A549 (cell line): ENCODE data around the gene PDLIM3.

ENCODE experiments used
- BHLHE40 ChIP-seq: IDR thresholded peaks from 2 replicates; pipeline ENCODE4 v1.6.1; 2012; ENCODE audit warnings: low read depth, low read length, inconsistent platforms
- CHD4 ChIP-seq: fragments of 200-600 bp; sonication (generic); IDR thresholded peaks from 2 replicates; pipeline ENCODE4 v1.6.1; 2016; ENCODE audit warnings: antibody characterized with exemption, mild to moderate bottlenecking, borderline replicate concordance
- EP300 ChIP-seq, 2 experiments: fragments of >200 bp; sonication (Bioruptor Twin); formaldehyde crosslinking; IDR thresholded peaks; 2 replicates in 1 of 2; 3 replicates in 1 of 2; pipeline ENCODE4 v1.6.1; 2016 to 2017
- JUN ChIP-seq, 2 experiments: fragments of >200 bp; sonication (Bioruptor Twin); formaldehyde crosslinking; IDR thresholded peaks; 2 replicates in 1 of 2; 3 replicates in 1 of 2; pipeline ENCODE4 v1.6.1; 2016 to 2017
- JUNB ChIP-seq: fragments of >200 bp; sonication (Bioruptor Twin); formaldehyde crosslinking; IDR thresholded peaks from 2 replicates; pipeline ENCODE4 v1.6.1; 2016
- KDM1A ChIP-seq: fragments of 200-600 bp; sonication (generic); IDR thresholded peaks from 2 replicates; pipeline ENCODE4 v1.6.1; 2016; ENCODE audit warnings: low read depth, mild to moderate bottlenecking
- MAFK ChIP-seq: fragments of 450-650 bp; IDR thresholded peaks from 2 replicates; pipeline ENCODE4 v1.6.1; 2014; ENCODE audit not compliant: partially characterized antibody
- POLR2A ChIP-seq: IDR thresholded peaks from 2 replicates; pipeline ENCODE4 v1.6.1; 2012; ENCODE audit warnings: mild to moderate bottlenecking, low read length
- ZFP36 ChIP-seq: fragments of 450-650 bp; IDR thresholded peaks from 2 replicates; pipeline ENCODE4 v1.6.1; 2014; ENCODE audit warnings: borderline replicate concordance; ENCODE audit not compliant: partially characterized antibody
- TF ChIP-seq, protein P1 (sequence below): fragments of >200 bp; sonication (Bioruptor Twin); formaldehyde crosslinking; IDR thresholded peaks from 3 replicates; pipeline ENCODE4 v1.5.1; 2016
- TF ChIP-seq, protein P2 (sequence below): fragments of >200 bp; sonication (Bioruptor Twin); formaldehyde crosslinking; IDR thresholded peaks from 2 replicates; pipeline ENCODE4 v1.6.1; 2016
- TF ChIP-seq, protein P3 (sequence below): fragments of 150-350 bp; IDR thresholded peaks from 2 replicates; pipeline ENCODE4 v1.6.1; 2014; ENCODE audit warnings: low read depth, mild to moderate bottlenecking, low read length
- TF ChIP-seq, protein P4 (sequence below): IDR thresholded peaks from 2 replicates; pipeline ENCODE4 v1.6.1; 2012
- TF ChIP-seq, protein P5 (sequence below): fragments of 200-600 bp; sonication (generic); IDR thresholded peaks from 2 replicates; pipeline ENCODE4 v1.6.1; 2016; ENCODE audit warnings: antibody characterized with exemption, mild to moderate bottlenecking, moderate library complexity

DNA sequence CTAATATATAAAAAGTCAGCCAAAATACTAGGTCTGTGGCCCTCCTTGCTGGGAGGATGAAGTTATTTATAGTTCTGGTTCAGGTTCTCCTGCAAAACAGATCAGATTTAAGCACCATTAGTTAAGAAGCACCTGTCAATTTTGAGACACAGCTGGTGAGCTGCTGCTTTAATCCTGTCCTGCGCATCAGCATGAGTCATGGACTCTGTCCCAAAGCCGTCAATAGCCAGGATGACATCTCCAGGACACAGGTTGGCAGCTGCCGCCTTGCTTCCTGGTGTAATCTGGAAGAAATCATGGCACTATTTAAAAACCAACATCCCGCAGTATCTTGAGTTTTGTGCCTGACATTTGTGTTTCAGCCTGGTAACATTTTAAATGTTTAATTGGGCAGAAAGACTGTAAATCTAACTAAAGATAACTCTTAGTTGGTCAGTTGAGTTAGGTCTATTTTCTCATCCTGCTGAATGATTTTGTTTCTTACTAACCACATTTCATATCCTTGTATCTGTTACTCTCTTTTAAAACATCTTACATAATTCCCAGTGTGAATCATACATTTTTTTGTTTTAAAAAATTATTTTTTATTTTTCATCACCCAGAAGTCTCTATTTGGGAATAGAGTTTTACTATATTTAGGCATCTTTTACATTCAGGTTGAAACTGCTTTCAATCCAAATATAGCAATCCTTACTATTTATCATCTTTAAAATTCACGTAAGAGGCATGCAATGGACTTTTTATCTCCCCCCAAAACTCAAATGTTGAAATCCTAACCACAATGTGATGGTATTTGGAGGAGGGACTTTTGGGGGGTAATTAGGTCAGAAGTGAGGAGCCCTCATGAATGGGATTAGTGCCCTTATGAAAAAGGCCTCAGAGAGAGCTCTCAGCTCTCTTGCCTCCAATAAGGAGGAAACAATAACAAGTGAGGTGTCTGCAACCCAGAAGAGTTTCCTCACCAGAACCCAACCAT, 10.1 kb downstream of the PDLIM3 start:
- TF ChIP-seq ZFP36 (no peak), POLR2A (no peak), KDM1A (no peak), JUN (IDR thresholded peaks at IDR 0.05) (no peak), MAFK (no peak), JUNB (no peak), EP300 (IDR thresholded peaks at IDR 0.05) (no peak), BHLHE40 (no peak), CHD4 (no peak)
- TF ChIP-seq, protein P1, sequence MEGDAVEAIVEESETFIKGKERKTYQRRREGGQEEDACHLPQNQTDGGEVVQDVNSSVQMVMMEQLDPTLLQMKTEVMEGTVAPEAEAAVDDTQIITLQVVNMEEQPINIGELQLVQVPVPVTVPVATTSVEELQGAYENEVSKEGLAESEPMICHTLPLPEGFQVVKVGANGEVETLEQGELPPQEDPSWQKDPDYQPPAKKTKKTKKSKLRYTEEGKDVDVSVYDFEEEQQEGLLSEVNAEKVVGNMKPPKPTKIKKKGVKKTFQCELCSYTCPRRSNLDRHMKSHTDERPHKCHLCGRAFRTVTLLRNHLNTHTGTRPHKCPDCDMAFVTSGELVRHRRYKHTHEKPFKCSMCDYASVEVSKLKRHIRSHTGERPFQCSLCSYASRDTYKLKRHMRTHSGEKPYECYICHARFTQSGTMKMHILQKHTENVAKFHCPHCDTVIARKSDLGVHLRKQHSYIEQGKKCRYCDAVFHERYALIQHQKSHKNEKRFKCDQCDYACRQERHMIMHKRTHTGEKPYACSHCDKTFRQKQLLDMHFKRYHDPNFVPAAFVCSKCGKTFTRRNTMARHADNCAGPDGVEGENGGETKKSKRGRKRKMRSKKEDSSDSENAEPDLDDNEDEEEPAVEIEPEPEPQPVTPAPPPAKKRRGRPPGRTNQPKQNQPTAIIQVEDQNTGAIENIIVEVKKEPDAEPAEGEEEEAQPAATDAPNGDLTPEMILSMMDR = no peak
- TF ChIP-seq, protein P2, sequence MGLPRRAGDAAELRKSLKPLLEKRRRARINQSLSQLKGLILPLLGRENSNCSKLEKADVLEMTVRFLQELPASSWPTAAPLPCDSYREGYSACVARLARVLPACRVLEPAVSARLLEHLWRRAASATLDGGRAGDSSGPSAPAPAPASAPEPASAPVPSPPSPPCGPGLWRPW = no peak
- TF ChIP-seq, protein P3, sequence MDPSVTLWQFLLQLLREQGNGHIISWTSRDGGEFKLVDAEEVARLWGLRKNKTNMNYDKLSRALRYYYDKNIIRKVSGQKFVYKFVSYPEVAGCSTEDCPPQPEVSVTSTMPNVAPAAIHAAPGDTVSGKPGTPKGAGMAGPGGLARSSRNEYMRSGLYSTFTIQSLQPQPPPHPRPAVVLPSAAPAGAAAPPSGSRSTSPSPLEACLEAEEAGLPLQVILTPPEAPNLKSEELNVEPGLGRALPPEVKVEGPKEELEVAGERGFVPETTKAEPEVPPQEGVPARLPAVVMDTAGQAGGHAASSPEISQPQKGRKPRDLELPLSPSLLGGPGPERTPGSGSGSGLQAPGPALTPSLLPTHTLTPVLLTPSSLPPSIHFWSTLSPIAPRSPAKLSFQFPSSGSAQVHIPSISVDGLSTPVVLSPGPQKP = no peak
- TF ChIP-seq, protein P4, sequence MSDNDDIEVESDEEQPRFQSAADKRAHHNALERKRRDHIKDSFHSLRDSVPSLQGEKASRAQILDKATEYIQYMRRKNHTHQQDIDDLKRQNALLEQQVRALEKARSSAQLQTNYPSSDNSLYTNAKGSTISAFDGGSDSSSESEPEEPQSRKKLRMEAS = no peak
- TF ChIP-seq, protein P5, sequence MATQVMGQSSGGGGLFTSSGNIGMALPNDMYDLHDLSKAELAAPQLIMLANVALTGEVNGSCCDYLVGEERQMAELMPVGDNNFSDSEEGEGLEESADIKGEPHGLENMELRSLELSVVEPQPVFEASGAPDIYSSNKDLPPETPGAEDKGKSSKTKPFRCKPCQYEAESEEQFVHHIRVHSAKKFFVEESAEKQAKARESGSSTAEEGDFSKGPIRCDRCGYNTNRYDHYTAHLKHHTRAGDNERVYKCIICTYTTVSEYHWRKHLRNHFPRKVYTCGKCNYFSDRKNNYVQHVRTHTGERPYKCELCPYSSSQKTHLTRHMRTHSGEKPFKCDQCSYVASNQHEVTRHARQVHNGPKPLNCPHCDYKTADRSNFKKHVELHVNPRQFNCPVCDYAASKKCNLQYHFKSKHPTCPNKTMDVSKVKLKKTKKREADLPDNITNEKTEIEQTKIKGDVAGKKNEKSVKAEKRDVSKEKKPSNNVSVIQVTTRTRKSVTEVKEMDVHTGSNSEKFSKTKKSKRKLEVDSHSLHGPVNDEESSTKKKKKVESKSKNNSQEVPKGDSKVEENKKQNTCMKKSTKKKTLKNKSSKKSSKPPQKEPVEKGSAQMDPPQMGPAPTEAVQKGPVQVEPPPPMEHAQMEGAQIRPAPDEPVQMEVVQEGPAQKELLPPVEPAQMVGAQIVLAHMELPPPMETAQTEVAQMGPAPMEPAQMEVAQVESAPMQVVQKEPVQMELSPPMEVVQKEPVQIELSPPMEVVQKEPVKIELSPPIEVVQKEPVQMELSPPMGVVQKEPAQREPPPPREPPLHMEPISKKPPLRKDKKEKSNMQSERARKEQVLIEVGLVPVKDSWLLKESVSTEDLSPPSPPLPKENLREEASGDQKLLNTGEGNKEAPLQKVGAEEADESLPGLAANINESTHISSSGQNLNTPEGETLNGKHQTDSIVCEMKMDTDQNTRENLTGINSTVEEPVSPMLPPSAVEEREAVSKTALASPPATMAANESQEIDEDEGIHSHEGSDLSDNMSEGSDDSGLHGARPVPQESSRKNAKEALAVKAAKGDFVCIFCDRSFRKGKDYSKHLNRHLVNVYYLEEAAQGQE = no peak
